ENCODE data around the gene ZC3HAV1L. TPM values are rescaled to one million over a fixed set of nuclear protein-coding genes. Genes with fewer than 3 reads are reported as not detected.
"Not testable (repeated sequence)": the region's sequence is repeated elsewhere in the genome, so short reads cannot be mapped to it uniquely, and the experiment has no call there.

Gene ZC3HAV1L
- total RNA-seq, 1 donor = 21.2 TPM

GRCh38 chr7:139065323-139065722 lies 29.5 kb upstream of the ZC3HAV1L start:
- DNase-seq (ENCODE audit: low read depth) = no peak
- H3K4me3 ChIP-seq (ENCODE audit: low read depth, low read length) = no peak overlapping the region

GRCh38 chr7:139061416-139061815 lies 25.6 kb upstream of the ZC3HAV1L start:
- no peak overlapping the region for H3K4me3 ChIP-seq (ENCODE audit: low read depth, low read length)
- no peak for TF ChIP-seq CTCF (IDR thresholded peaks at IDR 0.05; ENCODE audit: insufficient read depth, low read depth, low read length)
- no peak for DNase-seq (ENCODE audit: low read depth)

More at GRCh38 chr7:139065323-139065722, 29.5 kb upstream of the ZC3HAV1L start:
- no peak for TF ChIP-seq CTCF (IDR thresholded peaks at IDR 0.05; ENCODE audit: insufficient read depth, low read depth, low read length)

- DNase-seq (ENCODE audit: low read depth) = no peak
- TF ChIP-seq CTCF (IDR thresholded peaks at IDR 0.05; ENCODE audit: insufficient read depth, low read depth, low read length) = no peak
- no peak overlapping the region for H3K4me3 ChIP-seq (ENCODE audit: low read depth, low read length)
Observed at GRCh38 chr7:139060695-139061237, 24.9 kb upstream of the ZC3HAV1L start.

- H3K4me3 ChIP-seq (ENCODE audit: low read depth, low read length) = no peak overlapping the region
- TF ChIP-seq CTCF (IDR thresholded peaks at IDR 0.05; ENCODE audit: insufficient read depth, low read depth, low read length) = no peak
- DNase-seq (ENCODE audit: low read depth) = no peak
Observed at GRCh38 chr7:139059905-139060304, 24.1 kb upstream of the ZC3HAV1L start.

- H3K4me3 ChIP-seq (ENCODE audit: low read depth, low read length) = no peak overlapping the region
- no peak for DNase-seq (ENCODE audit: low read depth)
- no peak for TF ChIP-seq CTCF (IDR thresholded peaks at IDR 0.05; ENCODE audit: insufficient read depth, low read depth, low read length)
Observed at GRCh38 chr7:139058943-139059342, 23.1 kb upstream of the ZC3HAV1L start.

GRCh38 chr7:139055674-139056073 lies 19.8 kb upstream of the ZC3HAV1L start:
- TF ChIP-seq CTCF (IDR thresholded peaks at IDR 0.05; ENCODE audit: insufficient read depth, low read depth, low read length) = no peak
- no peak overlapping the region for H3K4me3 ChIP-seq (ENCODE audit: low read depth, low read length)
- no peak for DNase-seq (ENCODE audit: low read depth)

- not testable (repeated sequence) for H3K4me3 ChIP-seq (ENCODE audit: low read depth, low read length); DNase-seq (ENCODE audit: low read depth)
Observed at GRCh38 chr7:139054656-139055055, 18.8 kb upstream of the ZC3HAV1L start.

All from fibroblast of villous mesenchyme (primary cell).